Fibroblast of lung (primary cell): Measurements from ENCODE around the gene ENOX1.

ENCODE experiments used
- EZH2 ChIP-seq: IDR thresholded peaks from 2 replicates; pipeline ENCODE4 v1.5.1; 2012; ENCODE audit warnings: low read length, control low read depth, mild to moderate bottlenecking; ENCODE audit errors: missing control alignments
- TF ChIP-seq, protein P1 (sequence below), 2 donors: IDR thresholded peaks in 1 of 2; conservative IDR thresholded peaks in 1 of 2; 1 replicate in 1 of 2; 2 replicates in 1 of 2; pipeline ENCODE4 v1.5.1; 2011 to 2012; ENCODE audit warnings: low read length in 2 of 2, control low read depth in 1 of 2, inconsistent platforms in 1 of 2, low read depth in 1 of 2, mild to moderate bottlenecking in 1 of 2

GRCh38 chr13:43665388-43665787 lies 121.4 kb downstream of the ENOX1 start:
- TF ChIP-seq, protein P1, sequence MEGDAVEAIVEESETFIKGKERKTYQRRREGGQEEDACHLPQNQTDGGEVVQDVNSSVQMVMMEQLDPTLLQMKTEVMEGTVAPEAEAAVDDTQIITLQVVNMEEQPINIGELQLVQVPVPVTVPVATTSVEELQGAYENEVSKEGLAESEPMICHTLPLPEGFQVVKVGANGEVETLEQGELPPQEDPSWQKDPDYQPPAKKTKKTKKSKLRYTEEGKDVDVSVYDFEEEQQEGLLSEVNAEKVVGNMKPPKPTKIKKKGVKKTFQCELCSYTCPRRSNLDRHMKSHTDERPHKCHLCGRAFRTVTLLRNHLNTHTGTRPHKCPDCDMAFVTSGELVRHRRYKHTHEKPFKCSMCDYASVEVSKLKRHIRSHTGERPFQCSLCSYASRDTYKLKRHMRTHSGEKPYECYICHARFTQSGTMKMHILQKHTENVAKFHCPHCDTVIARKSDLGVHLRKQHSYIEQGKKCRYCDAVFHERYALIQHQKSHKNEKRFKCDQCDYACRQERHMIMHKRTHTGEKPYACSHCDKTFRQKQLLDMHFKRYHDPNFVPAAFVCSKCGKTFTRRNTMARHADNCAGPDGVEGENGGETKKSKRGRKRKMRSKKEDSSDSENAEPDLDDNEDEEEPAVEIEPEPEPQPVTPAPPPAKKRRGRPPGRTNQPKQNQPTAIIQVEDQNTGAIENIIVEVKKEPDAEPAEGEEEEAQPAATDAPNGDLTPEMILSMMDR (conservative IDR thresholded peaks at IDR 0.05 in 1 of 2, IDR thresholded peaks at IDR 0.05 in 1 of 2; ENCODE audit: low read depth in 1 of 2, low read length in 2 of 2) = no peak
- TF ChIP-seq EZH2 = no peak
